C4-2B (cell line): ENCODE measurements around the gene ZNF146.
"Not testable (repeated sequence)": the region's sequence is repeated elsewhere in the genome, so short reads cannot be mapped to it uniquely, and the experiment has no call there.

Source experiments
- CTCF ChIP-seq: fragments of 450-650 bp; conservative IDR thresholded peaks from 2 replicates; pipeline ENCODE4 v1.5.1; 2017; ENCODE audit warnings: mild to moderate bottlenecking
- ZFX ChIP-seq: fragments of 450-650 bp; IDR thresholded peaks from 2 replicates; pipeline ENCODE4 v1.6.1; 2017

- TF ChIP-seq CTCF, ZFX: not testable (repeated sequence)
Observed at GRCh38 chr19:36186722-36187121, 28.2 kb upstream of the ZNF146 start.
